Caco-2 (cell line): Measurements from ENCODE around the gene MEI4. TPM values are rescaled to one million over a fixed set of nuclear protein-coding genes. Genes with fewer than 3 reads are reported as not detected.

Experiments used
- BruUV-seq: library from RNA; stranded (reverse); fragments of 400-500 nt; replicated peaks from 2 replicates; lab custom pipeline; 2021; lab: Mats Ljungman, UMichigan
- CTCF ChIA-PET: fragments of 300-600 bp; sonication (Branson Sonifier 250); formaldehyde crosslinking; loops from one replicate; lab custom pipeline; 2022; ENCODE audit warnings: antibody characterized with exemption; lab: Charles Lee
- POLR2A ChIA-PET: fragments of 300-600 bp; sonication (Branson Sonifier 250); formaldehyde crosslinking; loops from one replicate; lab custom pipeline; 2022; ENCODE audit warnings: antibody characterized with exemption; lab: Charles Lee
- DNase-seq, 2 experiments: peaks; one replicate each; pipeline versions ENCODE4 v3.0.0 to v3.0.0-alpha.2; 2020 to 2022
- H3K27me3 ChIP-seq: replicated peaks from 2 replicates; pipeline ENCODE4 v1.6.0; 2011; ENCODE audit warnings: low read length; ENCODE audit not compliant: control insufficient read depth, insufficient read depth
- H3K36me3 ChIP-seq: 2 replicates; pipeline ENCODE4 v1.5.1; 2011; ENCODE audit warnings: low read length; ENCODE audit not compliant: control insufficient read depth, insufficient read depth
- H3K4me1 ChIP-seq: fragments of 250-450 bp; sonication (Bioruptor Pico); 2 replicates; pipeline ENCODE4 v1.5.1; 2020; ENCODE audit warnings: mild to moderate bottlenecking
- H3K4me3 ChIP-seq: 2 replicates; pipeline ENCODE4 v1.5.1; 2011; ENCODE audit warnings: low read depth, mild to moderate bottlenecking, control low read depth, low read length
- H3K9me3 ChIP-seq: fragments of 250-450 bp; sonication (Bioruptor Pico); 2 replicates; pipeline ENCODE4 v1.5.1; 2020; ENCODE audit warnings: mild to moderate bottlenecking, moderate library complexity
- H3K27ac Mint-ChIP-seq: one replicate; pipeline ENCODE4 v1.8.0; 2022; ENCODE audit warnings: mixed read lengths; ENCODE audit not compliant: unreplicated experiment
- H3K27me3 Mint-ChIP-seq: one replicate; pipeline ENCODE4 v1.8.0; 2022; ENCODE audit warnings: mixed read lengths; ENCODE audit not compliant: insufficient read depth, unreplicated experiment
- H3K36me3 Mint-ChIP-seq: one replicate; pipeline ENCODE4 v1.8.0; 2022; ENCODE audit warnings: mild to moderate bottlenecking, mixed read lengths; ENCODE audit not compliant: insufficient read depth, unreplicated experiment
- H3K4me1 Mint-ChIP-seq: one replicate; pipeline ENCODE4 v1.8.0; 2022; ENCODE audit warnings: low read depth, mixed read lengths; ENCODE audit not compliant: unreplicated experiment
- H3K4me3 Mint-ChIP-seq: one replicate; pipeline ENCODE4 v1.8.0; 2022; ENCODE audit warnings: mild to moderate bottlenecking, moderate library complexity, mixed read lengths; ENCODE audit not compliant: unreplicated experiment
- H3K9me3 Mint-ChIP-seq: one replicate; pipeline ENCODE4 v1.8.0; 2022; ENCODE audit warnings: mixed read lengths; ENCODE audit not compliant: unreplicated experiment
- CTCF ChIP-seq, 2 experiments: fragments of 200-600 bp in 1 of 2; IDR thresholded peaks; 1 replicate in 1 of 2; 2 replicates in 1 of 2; pipeline versions ENCODE4 v1.5.1 to v1.8.0; 2011 to 2022; ENCODE audit warnings: antibody characterized with exemption in 1 of 2, control low read depth in 1 of 2, inconsistent platforms in 1 of 2, low read depth in 1 of 2, low read length in 1 of 2, mild to moderate bottlenecking in 1 of 2, moderate library complexity in 1 of 2; ENCODE audit not compliant: insufficient read depth in 1 of 2, severe bottlenecking in 1 of 2, unreplicated experiment in 1 of 2
- intact Hi-C: fragments of 100-400 bp; cut with micrococcal nuclease; formaldehyde crosslinking; loops from one replicate; pipeline ENCODE4 v1.10.0; 2022; ENCODE audit not compliant: unreplicated experiment
- total RNA-seq: library from RNA; stranded (reverse); gene quantifications from 2 replicates; pipeline ENCODE4 v1.2.3, GENCODE V29; 2022

The MEI4 gene
- total RNA-seq, 1 experiment from 2014 or later, result not detected

GRCh38 chr6:77844822-77845221 is 192.0 kb downstream of the MEI4 start:
- H3K27me3 Mint-ChIP-seq, result no peaks in the 10 kb centered on the region

DNA sequence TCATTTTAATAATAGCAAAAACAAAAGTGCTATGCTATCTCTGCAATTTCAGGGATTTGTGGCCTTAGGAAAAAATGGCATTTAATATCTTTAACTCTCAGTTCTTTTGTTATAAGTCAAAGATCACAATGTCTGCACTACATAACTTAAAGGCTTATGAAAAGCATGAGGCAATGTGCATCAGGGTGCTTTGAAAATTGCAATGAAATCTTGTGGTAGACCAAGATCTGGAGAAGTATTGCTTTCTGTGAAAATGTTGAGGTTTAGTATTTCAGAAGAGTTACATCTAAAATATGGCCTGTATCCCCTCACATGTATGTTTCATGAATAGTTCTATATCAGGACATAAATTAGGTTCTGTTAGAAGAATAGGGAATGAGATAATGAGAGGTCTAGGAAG is 200.6 kb downstream of the MEI4 start:
- Mint-ChIP-seq H3K27me3 (no peaks in the 10 kb centered on the region), H3K27ac (no peak overlapping the region), H3K36me3 (no peaks in the 10 kb centered on the region), H3K4me1 (peaks cover 8% of the 10 kb centered on the region), H3K9me3 (no peaks in the 10 kb centered on the region), H3K4me3 (no peak overlapping the region)
- Histone ChIP-seq H3K27me3 (no peaks in the 10 kb centered on the region), H3K4me3 (no peak overlapping the region), H3K4me1 (no peaks in the 10 kb centered on the region), H3K36me3 (no peaks in the 10 kb centered on the region), H3K9me3 (no peaks in the 10 kb centered on the region)
- CTCF ChIA-PET, result no interaction called here
- no peak for DNase-seq
- BruUV-seq, result no TSS peak
- TF ChIP-seq CTCF (IDR thresholded peaks at IDR 0.05; ENCODE audit: insufficient read depth in 1 of 2, low read depth in 1 of 2, low read length in 1 of 2, severe bottlenecking in 1 of 2, unreplicated experiment in 1 of 2), result no peak
- intact Hi-C loops, result no loop called here
- POLR2A ChIA-PET, result no interaction called here

More at GRCh38 chr6:77844822-77845221, 192.0 kb downstream of the MEI4 start:
- Histone ChIP-seq H3K4me3 (no peak overlapping the region), H3K4me1 (no peaks in the 10 kb centered on the region), H3K36me3 (no peaks in the 10 kb centered on the region), H3K27me3 (no peaks in the 10 kb centered on the region), H3K9me3 (no peaks in the 10 kb centered on the region)
- Mint-ChIP-seq H3K9me3 (no peaks in the 10 kb centered on the region), H3K36me3 (no peaks in the 10 kb centered on the region), H3K4me3 (no peak overlapping the region), H3K4me1 (no peaks in the 10 kb centered on the region), H3K27ac (no peak overlapping the region)
- no peak for TF ChIP-seq CTCF (IDR thresholded peaks at IDR 0.05; ENCODE audit: insufficient read depth in 1 of 2, low read depth in 1 of 2, low read length in 1 of 2, severe bottlenecking in 1 of 2, unreplicated experiment in 1 of 2)
- ChIA-PET CTCF (no interaction called here), POLR2A (no interaction called here)
- intact Hi-C loops, result no loop called here
- no TSS peak for BruUV-seq
- no peak for DNase-seq

GRCh38 chr6:77856391-77856790 is 203.6 kb downstream of the MEI4 start:
- peaks cover 8% of the 10 kb centered on the region for H3K4me1 Mint-ChIP-seq

More at GRCh38 chr6:77856391-77856790, 203.6 kb downstream of the MEI4 start:
- POLR2A ChIA-PET, result no interaction called here
- Mint-ChIP-seq H3K27me3 (no peaks in the 10 kb centered on the region), H3K9me3 (no peaks in the 10 kb centered on the region), H3K27ac (no peak overlapping the region), H3K4me3 (no peak overlapping the region), H3K36me3 (no peaks in the 10 kb centered on the region)
- Histone ChIP-seq H3K27me3 (no peaks in the 10 kb centered on the region), H3K4me3 (no peak overlapping the region), H3K36me3 (no peaks in the 10 kb centered on the region), H3K9me3 (no peaks in the 10 kb centered on the region), H3K4me1 (no peaks in the 10 kb centered on the region)
- no peak for TF ChIP-seq CTCF (IDR thresholded peaks at IDR 0.05; ENCODE audit: insufficient read depth in 1 of 2, low read depth in 1 of 2, low read length in 1 of 2, severe bottlenecking in 1 of 2, unreplicated experiment in 1 of 2)
- BruUV-seq, result no TSS peak
- CTCF ChIA-PET, result no interaction called here
- intact Hi-C loops, result no loop called here
- DNase-seq, result no peak
